ENCODE results near the gene HCCS.

Gene HCCS

DNA sequence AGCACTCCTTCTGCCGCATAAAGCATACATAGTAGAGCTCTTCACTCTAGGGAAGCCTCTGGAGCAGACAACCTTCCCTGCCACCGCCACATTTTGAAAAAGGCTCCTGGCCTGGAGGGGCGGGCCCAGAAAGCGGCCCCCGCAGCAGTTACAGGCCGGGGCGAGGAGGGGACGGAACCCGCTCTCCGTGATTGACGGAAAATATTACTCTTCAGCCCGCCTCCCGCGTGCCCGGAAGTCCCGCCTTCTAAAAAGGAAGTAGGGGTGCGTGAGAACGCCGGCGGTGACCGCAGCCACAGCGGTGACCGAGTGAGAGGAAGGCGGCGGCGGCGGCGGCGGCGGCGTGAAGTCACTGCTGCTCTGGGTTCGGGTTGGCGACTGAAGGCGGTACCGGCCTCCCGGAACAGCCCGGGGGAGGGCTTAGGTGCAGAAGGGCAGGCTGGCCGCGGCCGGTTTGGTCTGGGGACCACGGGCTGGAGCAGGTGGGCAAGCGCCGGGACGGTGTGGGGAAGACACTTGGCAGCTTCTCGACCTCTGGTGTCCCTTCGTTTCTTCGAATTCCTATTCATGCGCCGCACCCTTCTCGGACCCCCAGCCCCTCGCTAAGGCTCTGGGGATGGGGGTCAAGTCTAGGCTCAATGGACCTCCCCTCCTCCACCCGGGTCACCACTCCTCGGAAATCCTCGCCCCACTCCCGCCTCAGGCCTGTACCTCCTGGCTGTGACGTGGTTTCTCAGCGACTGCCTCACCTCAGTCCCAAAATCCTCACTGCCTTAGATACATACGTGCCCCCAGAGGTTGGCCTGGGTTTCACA lies at the start of gene HCCS:
HCCS (plus strand) TSS at position 296 of the 815 bp plus-strand sequence. CDS start 729 bp downstream, outside the sequence.
- peak within 1 kb of the TSS; percentile 72 for H3K27ac ChIP-seq
- TF ChIP-seq, protein P1, sequence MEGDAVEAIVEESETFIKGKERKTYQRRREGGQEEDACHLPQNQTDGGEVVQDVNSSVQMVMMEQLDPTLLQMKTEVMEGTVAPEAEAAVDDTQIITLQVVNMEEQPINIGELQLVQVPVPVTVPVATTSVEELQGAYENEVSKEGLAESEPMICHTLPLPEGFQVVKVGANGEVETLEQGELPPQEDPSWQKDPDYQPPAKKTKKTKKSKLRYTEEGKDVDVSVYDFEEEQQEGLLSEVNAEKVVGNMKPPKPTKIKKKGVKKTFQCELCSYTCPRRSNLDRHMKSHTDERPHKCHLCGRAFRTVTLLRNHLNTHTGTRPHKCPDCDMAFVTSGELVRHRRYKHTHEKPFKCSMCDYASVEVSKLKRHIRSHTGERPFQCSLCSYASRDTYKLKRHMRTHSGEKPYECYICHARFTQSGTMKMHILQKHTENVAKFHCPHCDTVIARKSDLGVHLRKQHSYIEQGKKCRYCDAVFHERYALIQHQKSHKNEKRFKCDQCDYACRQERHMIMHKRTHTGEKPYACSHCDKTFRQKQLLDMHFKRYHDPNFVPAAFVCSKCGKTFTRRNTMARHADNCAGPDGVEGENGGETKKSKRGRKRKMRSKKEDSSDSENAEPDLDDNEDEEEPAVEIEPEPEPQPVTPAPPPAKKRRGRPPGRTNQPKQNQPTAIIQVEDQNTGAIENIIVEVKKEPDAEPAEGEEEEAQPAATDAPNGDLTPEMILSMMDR (conservative IDR thresholded peaks at IDR 0.05): no peak

DNA sequence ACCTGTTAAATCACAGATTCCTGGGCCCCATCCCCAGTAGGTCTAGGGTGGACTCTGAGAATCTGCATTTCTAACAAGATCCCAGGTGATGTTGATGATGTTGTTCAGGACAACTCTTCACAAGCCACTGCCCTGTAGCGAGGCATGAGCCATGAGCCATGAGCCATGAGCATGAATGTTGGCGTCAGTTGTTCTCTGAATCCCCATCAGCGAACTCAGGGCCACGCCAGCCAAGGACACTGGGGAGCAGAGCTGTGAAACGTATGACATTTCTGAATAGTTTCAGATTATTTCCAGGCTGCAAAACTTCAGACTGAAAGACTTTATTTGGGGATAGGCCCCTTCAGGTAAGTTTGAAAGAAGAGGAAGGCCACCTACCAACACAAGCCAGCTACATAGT lies 46.9 kb upstream of the HCCS start:
- TF ChIP-seq, protein P1 (conservative IDR thresholded peaks at IDR 0.05): no peak

DNA sequence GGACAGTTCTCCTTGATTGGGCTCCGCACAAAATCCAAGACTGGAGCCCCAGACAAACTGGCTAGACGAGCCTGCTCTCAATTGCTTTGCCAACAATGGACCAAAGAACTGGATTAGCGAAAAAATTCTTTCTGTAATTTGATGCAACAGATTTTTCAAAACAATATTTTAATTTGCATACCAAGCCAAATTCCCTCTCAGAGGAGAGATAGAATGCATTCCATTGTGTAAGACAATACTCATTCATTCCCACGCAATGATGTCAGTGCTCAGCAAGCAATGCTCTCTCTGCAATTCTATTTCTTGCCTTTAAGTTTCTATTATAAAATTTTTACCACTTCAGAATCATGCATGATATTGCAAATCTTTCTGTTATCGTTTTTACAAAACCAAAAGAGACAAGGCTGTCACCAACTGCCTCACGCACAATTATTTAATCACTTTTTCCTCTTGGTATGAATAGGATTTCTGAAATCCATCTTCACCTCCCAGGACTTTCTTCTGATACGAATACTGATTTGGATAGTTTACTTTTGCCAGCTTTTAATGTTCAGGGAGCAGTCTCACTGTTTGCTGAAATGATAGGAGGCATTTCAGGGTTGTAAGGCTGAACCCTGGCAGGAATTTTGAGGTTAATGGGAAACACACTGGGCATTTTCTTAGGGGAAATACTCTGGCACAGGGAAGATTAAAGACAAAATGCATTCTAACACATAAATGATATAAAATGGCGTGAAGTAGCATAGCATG lies 46.1 kb upstream of the HCCS start:
- TF ChIP-seq, protein P1 (conservative IDR thresholded peaks at IDR 0.05): no peak
- H3K27ac ChIP-seq: no peak overlapping the region

More for the DNA sequence above, 46.9 kb upstream of the HCCS start:
- no peak overlapping the region for H3K27ac ChIP-seq

DNA sequence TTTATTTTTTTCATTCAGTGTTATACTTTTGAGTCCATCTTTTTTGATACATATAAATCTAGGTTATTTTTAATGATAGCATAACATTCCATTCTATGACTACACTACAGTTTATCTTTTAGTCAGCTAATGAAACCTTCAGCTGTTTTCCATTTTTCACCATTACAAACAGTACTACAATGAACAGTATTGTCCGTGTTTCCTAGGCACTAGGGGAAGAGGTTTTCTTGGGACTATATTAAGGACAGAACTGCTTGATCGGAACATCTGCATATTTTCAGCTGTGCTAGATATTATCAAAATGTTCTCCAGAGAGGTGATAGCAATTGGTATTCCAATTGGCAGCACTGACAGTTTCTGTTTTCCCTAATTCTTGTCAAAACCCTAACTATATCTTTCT lies 44.3 kb upstream of the HCCS start:
- TF ChIP-seq, protein P1 (conservative IDR thresholded peaks at IDR 0.05): no peak
- H3K27ac ChIP-seq: no peak overlapping the region

DNA sequence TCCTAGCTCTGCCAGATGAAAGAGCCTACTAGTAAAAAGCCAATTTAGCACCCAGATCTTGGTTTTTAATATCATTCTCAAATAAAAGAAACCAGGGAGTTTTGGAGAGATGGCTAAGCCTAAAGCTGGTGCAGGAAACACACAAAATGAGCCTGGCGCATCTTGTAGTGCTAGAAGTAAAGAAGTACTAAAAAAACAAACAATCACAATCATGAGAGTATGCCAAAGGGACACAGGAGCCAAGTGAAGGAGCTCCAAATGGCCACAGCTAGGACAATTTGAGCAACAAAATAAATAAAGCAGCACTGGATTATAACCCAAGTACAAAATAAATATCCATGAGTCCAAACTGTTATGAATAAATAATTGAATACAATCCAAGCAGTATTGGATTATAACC lies 37.8 kb upstream of the HCCS start:
- TF ChIP-seq, protein P1 (conservative IDR thresholded peaks at IDR 0.05): no peak

DNA sequence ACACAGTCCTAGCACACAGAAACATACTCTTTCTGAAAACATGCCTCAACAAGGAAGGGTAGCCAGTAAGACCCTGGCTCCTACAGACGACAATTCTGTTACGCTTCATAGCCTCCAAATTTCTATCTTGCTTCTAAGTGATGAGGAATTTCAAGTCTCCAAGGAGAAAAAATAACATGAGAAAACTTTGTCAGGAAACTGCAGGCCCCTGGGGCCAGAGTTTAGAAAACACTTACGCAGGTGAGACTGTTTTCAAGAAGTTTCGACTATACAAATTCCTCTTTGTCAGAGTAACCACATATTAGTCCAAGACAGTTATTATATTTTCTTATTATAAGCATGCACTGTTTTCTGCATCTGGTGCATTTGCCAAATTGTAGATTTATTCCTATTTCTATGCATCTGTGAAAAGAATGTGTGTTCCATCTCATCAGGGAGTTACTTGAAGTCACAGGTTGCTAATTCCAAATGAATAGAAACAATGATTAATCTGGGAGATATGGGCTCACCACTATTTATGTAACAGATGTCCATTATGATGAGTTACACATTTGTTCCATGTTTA lies 30.3 kb upstream of the HCCS start:
- TF ChIP-seq, protein P1 (conservative IDR thresholded peaks at IDR 0.05): no peak
- no peak overlapping the region for H3K27ac ChIP-seq

More for the DNA sequence above, 37.8 kb upstream of the HCCS start:
- no peak overlapping the region for H3K27ac ChIP-seq

DNA sequence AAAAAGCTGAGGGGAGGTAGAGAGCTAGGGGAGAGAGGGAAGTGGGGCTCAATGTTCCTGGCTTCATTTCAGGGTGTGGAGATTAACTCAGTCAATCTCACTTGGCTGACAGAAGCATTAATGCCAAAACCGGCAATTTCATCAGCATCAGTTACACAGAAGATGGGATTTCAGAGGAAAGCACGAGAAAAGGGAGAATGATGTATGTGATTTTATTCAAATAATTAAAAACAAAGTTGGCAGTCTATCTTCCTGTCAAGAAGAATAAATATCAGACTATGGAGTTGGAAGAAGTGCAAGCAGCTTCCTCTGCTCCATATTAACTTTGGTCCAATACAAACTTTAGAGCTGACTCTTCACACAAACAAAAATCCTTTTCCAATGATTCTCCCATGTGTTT lies 29.6 kb upstream of the HCCS start:
- no peak overlapping the region for H3K27ac ChIP-seq
- TF ChIP-seq, protein P1 (conservative IDR thresholded peaks at IDR 0.05): no peak
